HG02970 (cell line): ENCODE data around the gene VHLL.
"Not testable (repeated sequence)": the region's sequence is repeated elsewhere in the genome, so short reads cannot be mapped to it uniquely, and the experiment has no call there.

Source experiments
- ATAC-seq: cut with Tn5 transposase; IDR thresholded peaks from one replicate; pipeline ENCODE4 v1.9.1; 2021; ENCODE audit warnings: mild to moderate bottlenecking, moderate library complexity, moderate number of reproducible peaks; ENCODE audit not compliant: unreplicated experiment, low FRiP score

Gene VHLL

GRCh38 chr1:156298852-156299357 is at the start of gene VHLL:
Gene VHLL, minus strand, starts transcription at chr1:156299307. Its CDS starts 118 bp downstream, at chr1:156299189.
- ATAC-seq: no peak

DNA sequence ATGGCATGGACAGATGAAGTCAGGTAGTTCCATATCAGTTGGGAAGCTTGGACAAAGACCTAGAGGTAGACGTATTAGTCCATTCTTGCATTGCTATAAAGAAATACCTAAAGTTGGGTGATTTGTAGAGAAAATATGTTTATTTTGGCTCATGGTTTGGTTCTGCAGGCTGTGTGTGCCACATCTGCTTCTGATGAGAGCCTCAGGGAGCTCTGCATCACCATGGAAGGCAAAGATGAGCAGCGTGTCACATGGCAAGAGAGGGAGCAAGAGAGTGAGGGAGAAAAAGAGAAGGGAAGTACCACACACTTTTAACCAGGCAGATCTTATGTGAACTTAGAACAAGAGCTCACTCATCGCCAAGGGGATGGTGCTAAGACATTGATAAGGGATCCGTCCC is 48.2 kb upstream of the VHLL start:
- no peak for ATAC-seq

DNA sequence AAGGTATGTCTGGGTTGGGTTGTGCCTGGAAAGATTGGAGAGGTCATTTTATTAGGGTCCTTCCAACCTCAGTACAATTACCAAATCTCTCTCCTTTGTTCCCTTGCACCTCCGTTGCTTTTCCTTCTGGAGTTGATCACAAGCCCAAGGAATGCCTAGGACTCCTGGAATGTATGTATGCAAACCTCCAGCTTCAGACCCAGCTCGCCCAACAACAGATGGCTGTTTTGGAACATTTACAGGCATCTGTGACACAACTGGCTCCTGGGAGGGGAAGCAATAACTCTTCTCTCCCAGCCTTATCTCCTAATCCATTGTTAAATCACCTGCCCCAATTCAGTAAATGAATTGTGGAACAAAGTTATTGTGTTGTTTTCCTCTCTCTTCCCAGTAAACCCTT is 47.5 kb upstream of the VHLL start:
- no peak for ATAC-seq

GRCh38 chr1:156346035-156346434 is 46.9 kb upstream of the VHLL start:
- not testable (repeated sequence) for ATAC-seq

- ATAC-seq: no peak
Measured at GRCh38 chr1:156344409-156344808, 45.3 kb upstream of the VHLL start.

GRCh38 chr1:156342166-156342955 is 43.3 kb upstream of the VHLL start:
- no peak for ATAC-seq

GRCh38 chr1:156338180-156338976 is 39.3 kb upstream of the VHLL start, which contains the start of the genes CCT3 and TSACC:
Gene CCT3, minus strand, starts transcription at chr1:156338292. Its CDS starts 108 bp downstream, at chr1:156338184.
Gene TSACC, plus strand, starts transcription at chr1:156338526. Its CDS starts 1,232 bp downstream, at chr1:156339758.
- peak; percentile 94 for ATAC-seq

GRCh38 chr1:156337888-156338179 is 38.7 kb upstream of the VHLL start:
- peak; percentile 2 for ATAC-seq

- no peak for ATAC-seq
Measured at GRCh38 chr1:156337052-156337887, 38.2 kb upstream of the VHLL start.

DNA sequence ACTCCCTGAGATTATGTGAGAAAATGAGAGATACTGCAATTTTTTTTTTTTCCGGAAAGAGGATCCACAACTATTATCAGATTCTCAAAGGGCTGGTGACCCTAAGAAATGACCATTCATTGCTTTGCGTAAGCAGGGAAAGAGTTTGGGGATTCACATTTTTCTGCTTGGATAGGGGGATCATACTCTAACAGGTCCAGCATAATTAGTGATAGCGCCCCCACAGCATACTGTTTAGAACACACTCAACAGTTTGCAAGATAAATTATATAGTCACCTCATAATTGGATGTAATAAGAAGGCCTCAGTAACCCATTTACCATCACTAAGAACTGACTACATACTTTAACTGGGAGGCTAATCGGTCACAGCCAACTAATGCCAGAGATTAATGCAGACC is 37.1 kb upstream of the VHLL start:
- ATAC-seq: no peak

- ATAC-seq: not testable (repeated sequence)
Measured at GRCh38 chr1:156323179-156323578, 24.1 kb upstream of the VHLL start.

GRCh38 chr1:156320560-156320959 is 21.5 kb upstream of the VHLL start:
- no peak for ATAC-seq

- no peak for ATAC-seq
Measured at GRCh38 chr1:156319664-156320063, 20.6 kb upstream of the VHLL start.

GRCh38 chr1:156316909-156317308 is 17.8 kb upstream of the VHLL start:
- no peak for ATAC-seq

DNA sequence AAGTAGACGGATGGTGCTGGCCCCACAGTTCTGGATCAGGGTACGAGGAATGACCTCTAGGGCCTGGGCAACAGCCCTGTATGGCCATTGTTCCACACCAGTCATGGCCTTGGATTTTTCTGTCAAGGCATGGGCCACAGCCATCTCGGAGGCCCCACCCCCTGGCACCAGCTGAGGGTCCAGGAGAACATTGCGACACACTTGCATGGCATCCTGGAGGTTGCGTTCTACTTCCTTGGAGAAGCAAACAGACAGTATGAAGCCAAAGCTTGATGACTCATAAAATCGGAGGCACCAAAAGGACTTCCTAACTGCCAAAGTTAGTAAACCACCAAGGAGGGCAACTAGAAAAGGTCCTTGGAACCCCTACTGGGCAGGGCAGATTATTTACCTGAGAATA is 11.9 kb upstream of the VHLL start:
- ATAC-seq: no peak

GRCh38 chr1:156308078-156308477 is 9.0 kb upstream of the VHLL start:
- no peak for ATAC-seq

DNA sequence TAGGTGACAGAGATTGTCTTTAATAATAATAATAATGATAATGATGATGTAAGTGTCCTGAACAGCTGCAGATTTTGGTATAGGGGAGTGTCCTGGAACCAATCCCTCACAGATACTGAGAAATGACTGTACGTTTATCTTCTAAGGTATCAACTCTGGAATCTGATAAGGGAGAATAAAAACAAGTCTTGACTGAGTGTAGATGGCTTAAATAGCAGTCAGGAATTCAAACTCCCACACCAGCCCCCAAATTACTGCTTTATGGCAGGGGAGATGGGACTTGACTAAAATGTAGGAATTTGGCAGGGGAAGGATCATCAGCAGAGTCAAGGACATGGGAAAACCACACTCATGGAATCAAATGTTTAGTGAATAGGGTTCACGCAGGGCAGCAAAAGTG is 6.1 kb upstream of the VHLL start:
- no peak for ATAC-seq

- no peak for ATAC-seq
Measured at GRCh38 chr1:156303241-156303640, 4.1 kb upstream of the VHLL start.

GRCh38 chr1:156295391-156295947 is 3.6 kb downstream of the VHLL start, which contains the start of gene GLMP:
Gene GLMP, minus strand, starts transcription at chr1:156295679. Its CDS starts 34 bp downstream, at chr1:156295645.
- ATAC-seq: no peak

GRCh38 chr1:156293895-156294294 is 5.2 kb downstream of the VHLL start:
- ATAC-seq: no peak
